Tibial nerve (tissue), 3 donors: ENCODE measurements around the gene KATNAL2.

Experiments
- CTCF ChIP-seq, 5 experiments: fragments of 200-600 bp in 3 of 5; fragments of 450-650 bp in 2 of 5; sonication (generic) in 3 of 5; IDR thresholded peaks; one replicate each; pipeline ENCODE4 v1.5.1; 2016 to 2019; ENCODE audit warnings: antibody characterized with exemption in 5 of 5, mild to moderate bottlenecking in 3 of 5, moderate library complexity in 2 of 5
- POLR2A ChIP-seq, 2 donors: fragments of 450-650 bp; IDR thresholded peaks; one replicate each; pipeline ENCODE4 v1.6.1; 2017; ENCODE audit warnings: antibody characterized with exemption in 2 of 2, mild to moderate bottlenecking in 2 of 2, moderate library complexity in 2 of 2

GRCh38 chr18:47121146-47121545 lies 203.7 kb downstream of the KATNAL2 start:
- TF ChIP-seq CTCF (IDR thresholded peaks at IDR 0.05) (no peak), POLR2A (IDR thresholded peaks at IDR 0.05) (no peak)
